Measurements from ENCODE around the gene TOX3.
A peak's percentile ranks its signal among the peaks of the same experiment; 100 is the strongest.

The TOX3 gene

GRCh38 chr16:52581530-52581929, 34.6 kb upstream of the TOX3 start:
- in situ Hi-C loops (cut with MboI; ENCODE audit: low pct_unique_long_range_greater_than_20kb, low sequenced_read_pairs, unreplicated experiment), result no loop called here
- DNase-seq (ENCODE audit: low spot score), result no peak
- TF ChIP-seq CTCF (IDR thresholded peaks at IDR 0.05; ENCODE audit: extremely low read depth, insufficient read depth, missing control alignments), result peak; percentile 8

GRCh38 chr16:52580488-52580887, 33.5 kb upstream of the TOX3 start:
- no peak for TF ChIP-seq CTCF (IDR thresholded peaks at IDR 0.05; ENCODE audit: extremely low read depth, insufficient read depth, missing control alignments)
- DNase-seq (ENCODE audit: low spot score), result no peak
- in situ Hi-C loops (cut with MboI; ENCODE audit: low pct_unique_long_range_greater_than_20kb, low sequenced_read_pairs, unreplicated experiment), result no loop called here

GRCh38 chr16:52578829-52579498, 32.0 kb upstream of the TOX3 start:
- DNase-seq (ENCODE audit: low spot score), result no peak
- TF ChIP-seq CTCF (IDR thresholded peaks at IDR 0.05; ENCODE audit: extremely low read depth, insufficient read depth, missing control alignments), result no peak
- in situ Hi-C loops (cut with MboI; ENCODE audit: low pct_unique_long_range_greater_than_20kb, low sequenced_read_pairs, unreplicated experiment), result no loop called here

- TF ChIP-seq CTCF (IDR thresholded peaks at IDR 0.05; ENCODE audit: extremely low read depth, insufficient read depth, missing control alignments), result no peak
- in situ Hi-C loops (cut with MboI; ENCODE audit: low pct_unique_long_range_greater_than_20kb, low sequenced_read_pairs, unreplicated experiment), result no loop called here
- DNase-seq (ENCODE audit: low spot score), result no peak
Measured at GRCh38 chr16:52578007-52578828, 31.3 kb upstream of the TOX3 start.

GRCh38 chr16:52577130-52577706, 30.3 kb upstream of the TOX3 start:
- in situ Hi-C loops (cut with MboI; ENCODE audit: low pct_unique_long_range_greater_than_20kb, low sequenced_read_pairs, unreplicated experiment), result no loop called here
- no peak for DNase-seq (ENCODE audit: low spot score)
- no peak for TF ChIP-seq CTCF (IDR thresholded peaks at IDR 0.05; ENCODE audit: extremely low read depth, insufficient read depth, missing control alignments)

GRCh38 chr16:52573365-52574299, 26.7 kb upstream of the TOX3 start:
- DNase-seq (ENCODE audit: low spot score), result no peak
- in situ Hi-C loops (cut with MboI; ENCODE audit: low pct_unique_long_range_greater_than_20kb, low sequenced_read_pairs, unreplicated experiment), result no loop called here
- TF ChIP-seq CTCF (IDR thresholded peaks at IDR 0.05; ENCODE audit: extremely low read depth, insufficient read depth, missing control alignments), result no peak

Data from GM13977 (cell line).